Mesothelial cell of epicardium (in vitro differentiated cells): ENCODE measurements around the gene ST3GAL3. TPM values are rescaled to one million over a fixed set of nuclear protein-coding genes. Genes with fewer than 3 reads are reported as not detected.

Experiments used
- DNase-seq, 2 experiments: peaks; one replicate each; pipeline ENCODE4 v3.0.0; 2021; ENCODE audit warnings: low spot score in 2 of 2; ENCODE audit not compliant: unreplicated experiment in 2 of 2
- H3K27ac Mint-ChIP-seq: 2 replicates; pipeline ENCODE4 v1.8.0; 2021; ENCODE audit warnings: mixed read lengths
- H3K27me3 Mint-ChIP-seq: 2 replicates; pipeline ENCODE4 v1.8.0; 2021; ENCODE audit warnings: low read depth, mixed read lengths
- H3K36me3 Mint-ChIP-seq: 2 replicates; pipeline ENCODE4 v1.8.0; 2021; ENCODE audit warnings: mixed read lengths
- H3K4me1 Mint-ChIP-seq: 2 replicates; pipeline ENCODE4 v1.8.0; 2021; ENCODE audit warnings: mixed read lengths
- H3K4me3 Mint-ChIP-seq: 2 replicates; pipeline ENCODE4 v1.8.0; 2021; ENCODE audit warnings: mild to moderate bottlenecking, moderate library complexity, mixed read lengths
- H3K9me3 Mint-ChIP-seq: 2 replicates; pipeline ENCODE4 v1.8.0; 2021; ENCODE audit warnings: mixed read lengths
- CTCF ChIP-seq: fragments of 200-600 bp; sonication (generic); IDR thresholded peaks from one replicate; pipeline ENCODE4 v1.5.0; 2021; ENCODE audit warnings: antibody characterized with exemption; ENCODE audit not compliant: unreplicated experiment
- total RNA-seq: library from RNA; stranded (reverse); gene quantifications from 3 replicates; pipeline ENCODE4 v1.2.1, GENCODE V29; 2021

ST3GAL3 gene
- total RNA-seq, 1 donor from 2014 or later: 31.0 TPM

DNA sequence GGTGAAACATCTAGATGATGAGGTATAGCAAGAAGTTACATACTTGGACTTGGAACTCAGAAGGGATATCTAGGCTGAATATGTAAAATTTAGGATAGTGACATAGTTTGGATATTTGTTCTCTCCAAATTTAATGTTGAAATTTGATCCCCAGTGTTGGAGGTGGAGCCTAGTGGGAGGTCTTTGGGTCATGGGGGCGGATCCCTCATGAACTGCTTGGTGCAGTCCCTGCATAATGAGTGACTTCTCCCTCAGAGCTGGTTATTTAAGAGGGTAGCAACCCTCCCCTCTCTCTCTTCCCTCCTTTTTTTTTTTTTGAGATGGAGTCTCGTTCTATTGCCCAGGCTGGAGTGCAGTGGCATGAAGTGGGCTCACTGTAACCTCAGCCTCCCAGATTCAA lies 15.5 kb downstream of the ST3GAL3 start:
- H3K27me3 Mint-ChIP-seq: no peaks in the 10 kb centered on the region
- peaks cover 3% of the 10 kb centered on the region for H3K36me3 Mint-ChIP-seq
- TF ChIP-seq CTCF: no peak
- H3K4me3 Mint-ChIP-seq: no peak overlapping the region
- H3K27ac Mint-ChIP-seq: no peak overlapping the region
- DNase-seq: no peak
- H3K9me3 Mint-ChIP-seq: no peaks in the 10 kb centered on the region
- peaks cover 8% of the 10 kb centered on the region for H3K4me1 Mint-ChIP-seq

DNA sequence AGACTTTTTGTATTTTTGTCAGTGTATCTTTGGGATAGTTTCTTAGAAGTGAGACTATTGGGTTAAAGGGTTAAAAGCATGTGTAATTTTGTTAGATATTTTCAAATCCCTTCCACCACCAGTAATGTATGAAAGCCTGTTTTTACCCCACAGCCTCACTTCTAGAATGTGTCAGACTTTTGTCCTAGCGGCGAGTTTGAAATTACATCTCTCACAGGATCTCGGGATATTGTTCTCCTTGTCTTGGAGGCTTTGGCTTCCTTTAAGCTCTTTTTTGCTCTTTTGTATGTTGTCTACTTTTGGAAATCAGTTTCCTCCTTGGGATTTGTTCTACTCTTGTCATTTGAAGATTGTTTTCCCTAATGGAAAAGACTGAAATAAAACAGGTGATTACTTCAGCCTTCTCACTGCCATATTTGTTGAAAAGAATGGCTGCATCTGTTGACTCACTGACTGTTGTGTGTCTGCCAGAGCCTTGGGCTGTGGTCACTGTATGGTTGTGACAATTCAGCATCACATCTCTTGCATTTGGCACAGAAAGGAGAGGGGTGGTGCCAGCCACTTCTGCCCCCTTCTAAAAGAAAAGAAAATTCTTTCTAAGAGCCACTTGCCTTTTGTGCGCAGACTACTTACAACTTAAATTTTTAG lies 22.6 kb downstream of the ST3GAL3 start:
- TF ChIP-seq CTCF: no peak
- no peaks in the 10 kb centered on the region for H3K27me3 Mint-ChIP-seq

DNA sequence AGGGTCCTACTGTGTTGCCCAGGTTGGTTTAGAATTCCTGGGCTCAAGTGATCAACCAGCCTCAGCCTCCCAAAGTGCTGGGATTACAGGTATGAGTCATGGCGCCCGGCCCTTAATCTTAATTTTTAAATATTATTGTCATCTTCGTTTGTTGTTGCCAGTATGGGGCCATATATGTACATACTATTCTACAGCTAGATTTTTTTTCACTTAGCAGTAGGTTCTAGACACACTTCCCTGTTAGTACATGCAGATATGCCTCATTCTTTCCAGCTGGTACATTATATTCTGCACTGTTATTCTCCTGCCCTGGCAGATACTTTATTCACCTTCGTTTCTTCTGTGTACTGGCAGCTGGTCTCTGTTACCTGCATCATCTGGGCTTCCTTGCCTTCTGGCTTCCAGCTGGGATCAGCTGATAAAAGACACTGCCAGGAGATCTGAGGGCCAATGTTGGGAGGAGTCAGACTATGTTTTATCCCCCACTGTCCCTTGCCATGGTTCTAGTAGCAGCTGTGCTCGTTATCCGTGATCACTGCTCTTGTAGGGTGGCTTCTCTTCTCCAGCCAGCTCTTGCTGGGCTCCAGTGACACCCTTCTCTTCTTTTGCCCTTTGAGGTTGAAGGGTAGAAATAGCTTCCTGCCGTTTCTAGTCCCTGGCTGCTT lies 24.7 kb downstream of the ST3GAL3 start:
- Mint-ChIP-seq H3K4me3 (no peak overlapping the region), H3K27me3 (no peaks in the 10 kb centered on the region), H3K36me3 (peaks cover 5% of the 10 kb centered on the region), H3K9me3 (no peaks in the 10 kb centered on the region), H3K27ac (no peak overlapping the region), H3K4me1 (peaks cover 4% of the 10 kb centered on the region)
- no peak for TF ChIP-seq CTCF
- DNase-seq: no peak

More for the DNA sequence above, 22.6 kb downstream of the ST3GAL3 start:
- Mint-ChIP-seq H3K36me3 (no peaks in the 10 kb centered on the region), H3K4me1 (peaks cover 5% of the 10 kb centered on the region), H3K4me3 (no peak overlapping the region), H3K27ac (no peak overlapping the region), H3K9me3 (no peaks in the 10 kb centered on the region)
- no peak for DNase-seq

- no peak for TF ChIP-seq CTCF
- H3K4me1 Mint-ChIP-seq: no peaks in the 10 kb centered on the region
- H3K36me3 Mint-ChIP-seq: peaks cover 5% of the 10 kb centered on the region
- H3K27ac Mint-ChIP-seq: no peak overlapping the region
- H3K9me3 Mint-ChIP-seq: no peaks in the 10 kb centered on the region
- no peaks in the 10 kb centered on the region for H3K27me3 Mint-ChIP-seq
- no peak for DNase-seq
- H3K4me3 Mint-ChIP-seq: no peak overlapping the region
These were observed 29.5 kb downstream of the ST3GAL3 start for GRCh38 chr1:43736819-43737218.

DNA sequence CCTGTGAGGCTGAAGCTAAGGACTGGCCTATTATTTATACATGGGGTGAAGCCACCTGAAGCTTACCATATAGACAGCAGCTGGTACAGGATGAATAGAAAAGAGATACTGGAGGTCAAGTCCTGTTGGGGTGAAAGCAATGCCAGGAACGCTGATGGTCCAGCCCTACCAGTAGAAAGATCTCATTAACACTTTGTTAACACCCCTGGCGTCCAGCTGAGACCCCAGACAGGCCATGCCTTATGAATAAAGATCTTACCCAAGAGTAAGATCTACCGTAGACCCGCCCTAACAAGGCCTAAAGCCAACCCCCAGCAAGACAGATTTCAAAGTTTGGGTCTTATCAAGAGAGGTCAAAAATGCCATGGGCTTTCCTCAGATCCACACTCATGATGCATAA lies 34.7 kb downstream of the ST3GAL3 start:
- no peak for TF ChIP-seq CTCF
- DNase-seq: no peak
- H3K9me3 Mint-ChIP-seq: no peaks in the 10 kb centered on the region
- no peaks in the 10 kb centered on the region for H3K4me1 Mint-ChIP-seq
- H3K27ac Mint-ChIP-seq: no peak overlapping the region
- peaks cover 4% of the 10 kb centered on the region for H3K36me3 Mint-ChIP-seq
- no peaks in the 10 kb centered on the region for H3K27me3 Mint-ChIP-seq
- no peak overlapping the region for H3K4me3 Mint-ChIP-seq
